ENCODE results near the gene GOLGA6A. TPM values are rescaled to one million over a fixed set of nuclear protein-coding genes. Genes with fewer than 3 reads are reported as not detected.

Gene GOLGA6A
- total and polyA plus RNA-seq, 4 donors: 0.03 to 0.14 TPM; not detected in 2

DNA sequence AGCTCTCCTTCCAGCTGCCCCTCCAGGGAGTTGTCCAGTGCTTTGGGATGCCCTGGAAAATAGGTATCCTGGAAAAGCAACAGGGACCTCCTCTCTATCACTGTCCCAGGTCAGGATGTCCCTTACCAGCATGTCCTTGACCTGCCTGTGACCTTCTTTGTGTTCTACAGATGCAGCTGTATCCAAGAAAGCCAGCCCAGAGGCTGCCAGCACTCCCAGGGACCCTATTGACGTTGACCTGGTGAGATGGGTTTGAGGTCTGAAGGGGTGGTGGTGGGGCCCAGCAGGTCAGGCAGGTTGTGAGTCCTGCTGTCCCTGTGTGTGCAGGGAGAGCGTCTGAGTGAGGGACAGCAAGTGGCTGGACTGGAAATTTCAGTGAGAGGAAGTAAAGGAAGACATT, 57.7 kb downstream of the GOLGA6A start:
- 31 to 89% methylated on average over 2 of the region's 2 CpGs for WGBS, 2 donors
- DNase-seq (no peak), ATAC-seq (ENCODE audit: insufficient read depth, low FRiP score) (no peak)
- Histone ChIP-seq H3K27me3 (ENCODE audit: control insufficient read depth in 3 of 3, insufficient read depth in 3 of 3, low read length in 2 of 3) (no peaks in the 10 kb centered on the region), H3K4me1 (ENCODE audit: control insufficient read depth in 5 of 5, insufficient read depth in 5 of 5, low read length in 5 of 5) (peaks cover 0 to 28% (median 0%) of the 10 kb centered on the region in 5 donors), H3K9me3 (ENCODE audit: control insufficient read depth in 4 of 4, insufficient read depth in 3 of 4, low read length in 3 of 4) (peaks cover 0 to 2% (median 0%) of the 10 kb centered on the region in 4 donors), H3K36me3 (ENCODE audit: control insufficient read depth in 4 of 4, insufficient read depth in 4 of 4, low read length in 4 of 4) (peaks cover 18 to 46% (median 28%) of the 10 kb centered on the region in 4 donors), H3K9ac (ENCODE audit: insufficient read depth in 1 of 2, low read length in 2 of 2) (no peak overlapping the region), H3K4me3 (no peak overlapping the region), H3K27ac (ENCODE audit: low read depth in 1 of 2, low read length in 1 of 2) (peak overlapping the region in 1 of 2 donors; percentile 30)
- TF ChIP-seq, protein P1, sequence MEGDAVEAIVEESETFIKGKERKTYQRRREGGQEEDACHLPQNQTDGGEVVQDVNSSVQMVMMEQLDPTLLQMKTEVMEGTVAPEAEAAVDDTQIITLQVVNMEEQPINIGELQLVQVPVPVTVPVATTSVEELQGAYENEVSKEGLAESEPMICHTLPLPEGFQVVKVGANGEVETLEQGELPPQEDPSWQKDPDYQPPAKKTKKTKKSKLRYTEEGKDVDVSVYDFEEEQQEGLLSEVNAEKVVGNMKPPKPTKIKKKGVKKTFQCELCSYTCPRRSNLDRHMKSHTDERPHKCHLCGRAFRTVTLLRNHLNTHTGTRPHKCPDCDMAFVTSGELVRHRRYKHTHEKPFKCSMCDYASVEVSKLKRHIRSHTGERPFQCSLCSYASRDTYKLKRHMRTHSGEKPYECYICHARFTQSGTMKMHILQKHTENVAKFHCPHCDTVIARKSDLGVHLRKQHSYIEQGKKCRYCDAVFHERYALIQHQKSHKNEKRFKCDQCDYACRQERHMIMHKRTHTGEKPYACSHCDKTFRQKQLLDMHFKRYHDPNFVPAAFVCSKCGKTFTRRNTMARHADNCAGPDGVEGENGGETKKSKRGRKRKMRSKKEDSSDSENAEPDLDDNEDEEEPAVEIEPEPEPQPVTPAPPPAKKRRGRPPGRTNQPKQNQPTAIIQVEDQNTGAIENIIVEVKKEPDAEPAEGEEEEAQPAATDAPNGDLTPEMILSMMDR (IDR thresholded peaks at IDR 0.05; ENCODE audit: control extremely low read depth, extremely low read depth): no peak

DNA sequence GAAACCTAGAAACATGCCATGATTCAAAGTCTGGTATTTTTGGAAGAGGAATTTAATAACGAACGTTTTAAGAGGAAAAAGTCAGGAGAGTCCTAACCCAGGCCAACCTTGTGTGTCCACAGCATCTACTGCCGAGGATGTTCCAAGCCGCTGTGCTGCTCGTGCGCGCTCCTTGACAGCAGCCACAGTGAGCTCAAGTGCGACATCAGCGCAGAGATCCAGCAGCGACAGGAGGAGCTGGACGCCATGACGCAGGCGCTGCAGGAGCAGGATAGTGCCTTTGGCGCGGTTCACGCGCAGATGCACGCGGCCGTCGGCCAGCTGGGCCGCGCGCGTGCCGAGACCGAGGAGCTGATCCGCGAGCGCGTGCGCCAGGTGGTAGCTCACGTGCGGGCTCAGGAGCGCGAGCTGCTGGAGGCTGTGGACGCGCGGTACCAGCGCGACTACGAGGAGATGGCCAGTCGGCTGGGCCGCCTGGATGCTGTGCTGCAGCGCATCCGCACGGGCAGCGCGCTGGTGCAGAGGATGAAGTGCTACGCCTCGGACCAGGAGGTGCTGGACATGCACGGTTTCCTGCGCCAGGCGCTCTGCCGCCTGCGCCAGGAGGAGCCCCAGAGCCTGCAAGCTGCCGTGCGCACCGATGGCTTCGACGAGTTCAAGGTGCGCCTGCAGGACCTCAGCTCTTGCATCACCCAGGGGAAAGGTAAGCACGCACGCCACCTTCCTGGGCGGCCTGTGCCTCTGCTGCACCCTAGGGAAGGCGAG, 59.5 kb downstream of the GOLGA6A start:
- Histone ChIP-seq H3K4me1 (ENCODE audit: control insufficient read depth in 5 of 5, insufficient read depth in 5 of 5, low read length in 5 of 5) (peaks cover 0 to 27% (median 0%) of the 10 kb centered on the region in 5 donors), H3K27ac (ENCODE audit: low read depth in 1 of 2, low read length in 1 of 2) (no peak overlapping the region), H3K4me3 (no peak overlapping the region), H3K27me3 (ENCODE audit: control insufficient read depth in 3 of 3, insufficient read depth in 3 of 3, low read length in 2 of 3) (no peaks in the 10 kb centered on the region), H3K9ac (ENCODE audit: insufficient read depth in 1 of 2, low read length in 2 of 2) (no peak overlapping the region), H3K9me3 (ENCODE audit: control insufficient read depth in 4 of 4, insufficient read depth in 3 of 4, low read length in 3 of 4) (peaks cover 0 to 2% (median 0%) of the 10 kb centered on the region in 4 donors), H3K36me3 (ENCODE audit: control insufficient read depth in 4 of 4, insufficient read depth in 4 of 4, low read length in 4 of 4) (peaks cover 18 to 44% (median 28%) of the 10 kb centered on the region in 4 donors)
- no peak for ATAC-seq (ENCODE audit: insufficient read depth, low FRiP score)
- 96 to 98% methylated on average over 66 of the region's 66 CpGs for WGBS, 2 donors
- no peak for DNase-seq
- TF ChIP-seq, protein P1 (IDR thresholded peaks at IDR 0.05; ENCODE audit: control extremely low read depth, extremely low read depth): no peak

Small RNA genes within 50 kb of the gene (small RNA-seq; reads per million reads assigned to genes)
- not detected for gene RN7SL429P (ENCODE audit: low replicate concordance)

Other genes with a start within 250 kb of the GOLGA6A start
- not detected for gene TBC1D21, start 209.0 kb downstream of the GOLGA6A start, total RNA-seq
- not detected for gene TBC1D21, start 209.0 kb downstream of the GOLGA6A start, polyA plus RNA-seq
- 10 to 100 TPM; 13.1 to 25.3 TPM for gene LOXL1, start 156.1 kb downstream of the GOLGA6A start, total RNA-seq
- gene LOXL1, start 156.1 kb downstream of the GOLGA6A start, polyA plus RNA-seq: 10 to 100 TPM in 1 of 2 donors, 1 to 10 TPM in 1; 9.4 to 15.5 TPM
- gene STOML1, start 90.3 kb downstream of the GOLGA6A start, total RNA-seq: 10 to 100 TPM; 10.3 to 30.5 TPM
- 10 to 100 TPM; 23.4 to 35.4 TPM for gene STOML1, start 90.3 kb downstream of the GOLGA6A start, polyA plus RNA-seq
- gene PML, start 87.8 kb downstream of the GOLGA6A start, total RNA-seq: 10 to 100 TPM; 77.5 to 80.5 TPM
- 10 to 100 TPM; 33.9 to 44.2 TPM for gene PML, start 87.8 kb downstream of the GOLGA6A start, polyA plus RNA-seq
- gene ISLR2, start 48.0 kb upstream of the GOLGA6A start, total RNA-seq: 10 to 100 TPM in 1 of 2 donors, under 1 TPM in 1; 0.31 to 10.2 TPM
- gene ISLR2, start 48.0 kb upstream of the GOLGA6A start, polyA plus RNA-seq: under 1 TPM; 0.31 to 0.51 TPM
- 10 to 100 TPM; 14.6 to 30.4 TPM for gene ISLR, start 91.2 kb upstream of the GOLGA6A start, total RNA-seq
- gene ISLR, start 91.2 kb upstream of the GOLGA6A start, polyA plus RNA-seq: 10 to 100 TPM in 1 of 2 donors, 1 to 10 TPM in 1; 2.8 to 13.8 TPM
- gene STRA6, start 120.2 kb upstream of the GOLGA6A start, total RNA-seq: 1 to 10 TPM in 1 of 2 donors, under 1 TPM in 1; 0.40 to 2.6 TPM
- gene STRA6, start 120.2 kb upstream of the GOLGA6A start, polyA plus RNA-seq: 1 to 10 TPM in 1 of 2 donors, under 1 TPM in 1; 0.49 to 1.1 TPM
- gene CCDC33, start 153.8 kb upstream of the GOLGA6A start, total RNA-seq: 10 to 100 TPM in 1 of 2 donors, 1 to 10 TPM in 1; 6.2 to 12.1 TPM
- 10 to 100 TPM in 1 of 2 donors, 1 to 10 TPM in 1; 4.3 to 14.1 TPM for gene CCDC33, start 153.8 kb upstream of the GOLGA6A start, polyA plus RNA-seq

Data from lung (tissue), 13 donors.